Ureter (tissue), 1 donor: Measurements from ENCODE around the gene C1orf226. TPM values are rescaled to one million over a fixed set of nuclear protein-coding genes. Genes with fewer than 3 reads are reported as not detected.

Experiments
- DNase-seq: peaks from one replicate; pipeline ENCODE4 v3.0.0-alpha.2; 2020; ENCODE audit warnings: low spot score
- total RNA-seq: library from RNA; stranded (reverse); gene quantifications from one replicate; pipeline ENCODE4 v1.2.4, GENCODE V29; 2023
- donor health status: DM: yes; HTN: yes; CAD: no.

Gene C1orf226
- total RNA-seq, 1 donor from 2014 or later: 11.8 TPM

- no peak for DNase-seq
Observed at GRCh38 chr1:162365284-162366020, 16.1 kb upstream of the C1orf226 start.

- no peak for DNase-seq
Observed at GRCh38 chr1:162366149-162366548, 15.4 kb upstream of the C1orf226 start.

DNA sequence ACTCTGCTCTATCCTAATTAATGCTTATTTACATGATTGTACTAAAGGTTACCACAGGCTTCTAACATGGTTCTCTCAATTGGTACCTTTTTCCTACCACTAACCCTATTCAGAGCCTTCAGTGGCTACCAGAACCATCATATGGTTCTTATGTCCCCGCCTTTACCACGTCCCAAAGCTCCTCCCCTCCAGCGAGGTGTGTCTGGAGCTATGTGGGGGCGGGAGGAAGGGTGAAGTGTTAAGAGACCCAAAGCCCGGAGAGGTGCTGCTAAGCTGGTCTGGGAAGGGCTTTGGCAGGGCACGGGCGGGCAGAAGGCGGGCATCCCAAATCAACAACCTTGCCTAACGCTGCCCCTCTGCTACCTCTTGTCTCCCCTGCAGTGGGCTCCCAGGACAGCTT lies 14.9 kb upstream of the C1orf226 start:
- no peak for DNase-seq

- no peak for DNase-seq
Observed at GRCh38 chr1:162367073-162367472, 14.5 kb upstream of the C1orf226 start.

- DNase-seq: no peak
Observed at GRCh38 chr1:162367772-162368171, 13.8 kb upstream of the C1orf226 start.

- no peak for DNase-seq
Observed at GRCh38 chr1:162368451-162368850, 13.1 kb upstream of the C1orf226 start.

- no peak for DNase-seq
Observed at GRCh38 chr1:162369571-162369970, 12.0 kb upstream of the C1orf226 start.

DNA sequence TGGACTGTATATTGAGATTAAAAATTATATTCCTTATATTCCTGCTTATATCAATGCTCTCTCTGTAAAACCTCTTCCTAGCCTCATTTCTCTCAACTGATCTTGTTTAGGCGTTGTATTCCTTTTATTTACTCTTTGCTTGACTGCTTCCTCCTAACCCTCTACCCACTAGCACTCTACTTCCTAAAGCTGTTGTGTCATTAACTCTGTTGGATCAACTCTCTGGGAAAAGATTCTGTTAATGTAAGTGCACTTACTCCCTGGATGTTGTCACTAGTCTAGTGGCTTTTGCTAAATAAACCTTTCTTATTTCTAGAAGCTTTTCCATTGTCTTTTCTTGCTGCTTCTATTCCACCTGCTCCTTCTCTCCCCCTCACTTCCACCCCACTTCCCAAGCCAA lies 11.4 kb upstream of the C1orf226 start:
- DNase-seq: no peak

DNA sequence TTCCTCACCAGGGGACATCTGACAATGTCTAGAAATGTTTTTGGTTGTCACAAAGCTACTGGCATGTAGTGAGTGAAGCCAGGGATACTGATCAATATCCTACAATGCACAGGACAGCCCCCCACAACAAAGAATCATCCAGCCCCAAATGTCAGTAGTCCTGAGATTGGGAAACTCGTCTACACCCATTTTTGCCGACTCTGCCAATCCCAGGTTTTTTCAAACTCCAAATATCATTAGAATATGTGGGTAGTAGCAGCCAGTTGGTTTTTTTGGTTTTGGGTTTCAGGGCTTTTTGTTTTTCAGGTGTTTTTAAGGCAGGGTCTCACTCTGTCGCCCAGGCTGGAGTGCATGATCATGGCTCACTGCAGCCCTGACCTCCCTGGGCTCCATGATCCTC lies 10.8 kb upstream of the C1orf226 start:
- DNase-seq: no peak

DNA sequence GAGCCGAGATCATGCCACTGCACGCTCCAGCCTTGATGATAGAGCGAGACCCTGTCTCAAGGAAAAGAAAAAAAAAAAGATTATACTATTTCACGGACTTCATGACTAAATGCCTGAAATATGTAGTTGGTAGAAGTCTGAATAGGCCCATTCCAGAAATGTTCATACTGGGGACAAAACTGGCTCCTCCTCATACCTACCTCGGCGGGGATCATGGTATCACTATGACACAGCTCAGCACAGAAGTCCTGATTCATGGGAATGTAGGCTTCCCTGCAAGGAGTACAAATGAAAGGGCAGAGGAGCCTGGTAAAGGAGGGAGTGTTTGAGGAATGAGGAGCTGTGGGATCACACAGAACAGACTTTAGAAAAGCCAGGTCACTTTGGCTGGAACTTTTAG lies 9.9 kb upstream of the C1orf226 start:
- no peak for DNase-seq

GRCh38 chr1:162372159-162373071 lies 9.1 kb upstream of the C1orf226 start:
- no peak for DNase-seq

DNA sequence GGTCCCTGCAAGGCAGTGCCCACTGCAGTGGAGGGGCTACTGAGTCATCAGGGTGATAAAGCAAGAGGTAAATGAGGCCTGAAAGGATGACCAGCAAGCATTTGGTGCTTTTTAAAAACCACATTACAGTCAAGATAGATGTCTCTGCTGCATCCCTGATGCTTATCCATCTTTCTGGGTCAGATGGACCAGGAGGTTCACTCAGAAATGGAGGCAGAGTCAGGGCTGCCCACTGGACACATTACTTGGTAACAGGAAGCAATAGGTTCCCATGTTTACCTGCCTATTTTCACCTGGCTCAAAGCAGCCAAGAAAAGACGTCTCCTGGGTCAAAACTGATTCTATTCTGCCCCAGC lies 8.5 kb upstream of the C1orf226 start:
- no peak for DNase-seq

GRCh38 chr1:162373541-162374260 lies 7.8 kb upstream of the C1orf226 start:
- DNase-seq: no peak

GRCh38 chr1:162374406-162374805 lies 7.1 kb upstream of the C1orf226 start:
- no peak for DNase-seq

DNA sequence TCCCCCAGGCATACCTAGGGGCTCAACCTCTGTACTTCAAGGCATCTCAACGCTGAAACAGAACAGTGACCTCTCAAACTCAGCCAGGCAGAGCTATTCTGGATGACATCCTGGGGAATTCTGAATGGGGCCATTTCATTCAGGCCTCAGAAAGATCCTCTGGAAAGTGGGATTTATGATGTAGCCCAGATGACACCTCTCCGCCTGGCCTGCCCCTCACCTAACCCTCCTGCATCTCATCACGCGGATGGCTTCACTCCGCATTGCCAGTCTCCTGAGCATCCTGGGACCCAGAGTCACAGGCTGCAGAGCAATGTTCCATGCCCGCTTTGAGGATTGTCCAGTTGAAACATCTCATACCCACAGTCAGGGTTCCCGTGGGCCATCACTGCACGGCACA lies 6.1 kb upstream of the C1orf226 start:
- no peak for DNase-seq

- no peak for DNase-seq
Observed at GRCh38 chr1:162376691-162377090, 4.8 kb upstream of the C1orf226 start, which contains the start of gene SPATA46. Gene SPATA46 (minus strand): TSS chr1:162376854. CDS start chr1:162376790, 64 bp downstream.

DNA sequence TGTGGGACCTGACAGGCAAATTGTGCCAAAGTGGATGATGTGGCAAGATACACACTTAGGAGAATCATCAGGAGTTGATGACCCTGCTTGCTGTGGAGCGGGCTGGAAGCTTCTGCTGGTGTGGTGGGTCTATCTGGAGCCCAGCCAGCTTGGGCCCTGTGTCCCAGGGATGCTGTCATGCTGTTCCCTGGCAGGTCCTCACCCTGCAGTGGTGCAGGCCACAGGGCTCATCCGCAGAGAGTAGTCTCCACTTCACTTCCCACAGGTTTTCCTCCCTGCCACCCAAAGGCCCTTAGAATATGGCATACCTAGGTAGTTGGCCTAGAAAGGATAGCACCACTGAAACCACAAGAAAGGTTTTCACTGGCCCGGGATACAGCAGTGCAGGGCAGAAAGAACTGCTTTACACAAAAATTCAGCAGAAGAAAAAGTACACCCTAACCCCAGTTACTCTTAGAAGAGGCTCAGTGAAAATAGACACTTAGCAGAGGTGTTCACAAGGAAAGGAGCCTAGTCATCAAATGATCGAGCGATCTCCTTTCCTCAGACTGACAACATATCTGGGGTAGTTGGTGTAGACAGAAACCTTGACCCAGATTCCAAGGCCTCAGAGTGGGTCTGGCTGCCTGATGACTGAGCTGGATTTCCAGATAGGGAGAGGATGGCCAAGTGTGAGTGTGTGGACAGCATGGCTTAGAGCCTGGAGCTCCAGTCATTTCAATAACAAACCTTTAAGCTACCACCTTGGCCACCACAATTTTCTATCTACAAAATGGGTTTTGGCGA lies 1.3 kb upstream of the C1orf226 start:
- no peak for DNase-seq

- DNase-seq: no peak
Observed at GRCh38 chr1:162381941-162382750, 618 bp downstream of the C1orf226 start.

- DNase-seq: no peak
Observed at GRCh38 chr1:162383091-162383490, 1.6 kb downstream of the C1orf226 start.

DNA sequence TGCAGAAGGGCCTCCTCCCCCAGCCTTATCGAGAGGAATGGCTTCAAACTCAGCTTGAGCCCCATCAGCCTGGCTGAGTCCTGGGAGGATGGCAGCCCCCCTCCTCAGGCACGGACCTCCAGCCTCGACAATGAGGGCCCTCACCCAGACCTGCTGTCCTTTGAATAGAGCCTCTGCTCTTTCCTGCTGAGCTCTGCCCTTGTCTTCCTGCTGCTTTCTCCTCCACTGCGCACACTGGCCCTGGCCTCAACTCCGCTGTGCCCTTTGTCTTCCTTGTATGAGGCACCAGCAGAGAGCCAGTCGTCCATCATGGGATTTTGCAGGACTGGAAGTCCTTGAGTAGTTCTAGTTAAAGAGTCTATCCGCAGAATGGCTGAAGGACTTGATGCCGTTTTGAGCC lies 2.0 kb downstream of the C1orf226 start:
- DNase-seq: no peak

DNA sequence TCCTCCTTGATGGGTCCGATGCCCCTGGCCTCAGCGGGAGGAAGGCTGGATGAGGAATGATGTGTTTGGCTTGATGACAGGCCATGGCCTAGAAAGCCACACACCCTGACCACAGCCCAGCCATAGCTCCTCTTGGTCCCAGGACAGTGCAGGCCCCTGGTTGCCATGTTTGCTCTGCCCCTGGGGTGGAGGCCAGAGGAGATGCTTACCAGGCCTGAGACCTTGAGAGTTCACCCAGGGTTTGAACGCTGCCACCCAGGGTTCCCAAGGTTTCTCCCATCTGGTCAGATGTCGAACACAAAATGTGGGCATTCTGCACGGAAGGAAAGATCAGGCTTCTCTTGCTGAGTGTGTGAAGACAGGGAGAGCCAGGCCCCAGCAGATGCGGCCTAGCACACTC lies 2.6 kb downstream of the C1orf226 start:
- no peak for DNase-seq
